Endothelial cell of umbilical vein (primary cell): ENCODE data around the gene LMF1. TPM values are rescaled to one million over a fixed set of nuclear protein-coding genes. Genes with fewer than 3 reads are reported as not detected.

Experiments
- BruUV-seq: library from RNA; stranded (reverse); fragments of 400-500 nt; replicated peaks from 2 replicates; lab custom pipeline; 2021; lab: Mats Ljungman, UMichigan
- CTCF ChIA-PET: fragments of 300-600, 350-600 bp; sonication (Branson Sonifier 250); formaldehyde crosslinking; loops from one replicate; lab custom pipeline; 2021; ENCODE audit warnings: antibody characterized with exemption, inconsistent platforms; lab: Charles Lee
- POLR2A ChIA-PET: fragments of 300-600, 350-600 bp; sonication (Branson Sonifier 250); formaldehyde crosslinking; loops from one replicate; lab custom pipeline; 2021; ENCODE audit warnings: antibody characterized with exemption, inconsistent platforms; lab: Charles Lee
- DNase-seq: peaks from one replicate; pipeline ENCODE4 v3.0.0-alpha.2; 2011; ENCODE audit warnings: low read depth, low spot score
- FAIRE-seq: peaks from 2 replicates; lab custom pipeline; 2011; peaks lifted over from hg19 to GRCh38; lab: Jason Lieb, UNC
- H2AFZ ChIP-seq: 2 replicates; pipeline ENCODE4 v1.6.0; 2012; ENCODE audit warnings: low read depth, low read length, control low read depth, inconsistent platforms
- H3K27ac ChIP-seq: 2 replicates; pipeline ENCODE4 v1.5.1; 2011; ENCODE audit warnings: low read depth, mild to moderate bottlenecking, control low read depth, low read length, moderate library complexity; ENCODE audit not compliant: insufficient read depth
- H3K27me3 ChIP-seq, 2 experiments: 2 replicates each; pipeline versions ENCODE4 v1.6.0 to v1.6.1; 2011; ENCODE audit warnings: low read length in 2 of 2, mixed read lengths in 1 of 2; ENCODE audit not compliant: control insufficient read depth in 2 of 2, insufficient read depth in 2 of 2
- H3K36me3 ChIP-seq, 2 experiments: 2 replicates in 1 of 2; 3 replicates in 1 of 2; pipeline ENCODE4 v1.5.1; 2011; ENCODE audit warnings: low read length in 2 of 2, mild to moderate bottlenecking in 1 of 2, moderate library complexity in 1 of 2; ENCODE audit not compliant: control insufficient read depth in 2 of 2, insufficient read depth in 2 of 2; ENCODE audit errors: extremely low read depth in 1 of 2
- H3K4me1 ChIP-seq: 3 replicates; pipeline ENCODE4 v1.5.1; 2011; ENCODE audit warnings: mild to moderate bottlenecking, low read length; ENCODE audit not compliant: control insufficient read depth, insufficient read depth; ENCODE audit errors: extremely low read depth
- H3K4me2 ChIP-seq: 2 replicates; pipeline ENCODE4 v1.6.1; 2011; ENCODE audit warnings: low read length, control low read depth, mixed read lengths; ENCODE audit not compliant: insufficient read depth
- H3K4me3 ChIP-seq, 3 experiments: fragments of 200-600 bp in 1 of 3; sonication (generic), shearing (Covaris generic) in 1 of 3; replicated peaks in 1 of 3; 2 replicates each; pipeline ENCODE4 v1.5.1; 2011 to 2016; ENCODE audit warnings: control low read depth in 3 of 3, low read length in 3 of 3, mild to moderate bottlenecking in 2 of 3, inconsistent platforms in 1 of 3, low read depth in 1 of 3, moderate library complexity in 1 of 3; ENCODE audit not compliant: insufficient read depth in 1 of 3
- H3K79me2 ChIP-seq: 2 replicates; pipeline ENCODE4 v1.6.0; 2012; ENCODE audit warnings: low read length, inconsistent platforms; ENCODE audit not compliant: control insufficient read depth, insufficient read depth
- H3K9ac ChIP-seq: replicated peaks from 2 replicates; pipeline ENCODE3; 2011; ENCODE audit warnings: low read length, control low read depth; ENCODE audit not compliant: insufficient read depth; ENCODE audit errors: extremely low read depth
- H3K9me1 ChIP-seq: replicated peaks from 3 replicates; pipeline ENCODE4 v1.6.0; 2011; ENCODE audit warnings: mild to moderate bottlenecking, low read length; ENCODE audit not compliant: control insufficient read depth, insufficient read depth; ENCODE audit errors: extremely low read depth
- H3K9me3 ChIP-seq: replicated peaks from 2 replicates; pipeline ENCODE4 v1.5.1; 2012; ENCODE audit warnings: low read length, inconsistent platforms; ENCODE audit not compliant: control insufficient read depth, insufficient read depth
- H4K20me1 ChIP-seq: replicated peaks from 2 replicates; pipeline ENCODE3; 2011; ENCODE audit warnings: mild to moderate bottlenecking, low read length; ENCODE audit not compliant: control insufficient read depth, insufficient read depth; ENCODE audit errors: extremely low read depth
- EZH2 ChIP-seq: IDR thresholded peaks from 2 replicates; pipeline ENCODE4 v1.6.1; 2012; ENCODE audit warnings: borderline replicate concordance, low read depth, mild to moderate bottlenecking, moderate library complexity, low read length, inconsistent platforms; ENCODE audit not compliant: severe bottlenecking
- FOS ChIP-seq: IDR thresholded peaks from 2 replicates; pipeline ENCODE4 v1.6.1; 2011; ENCODE audit warnings: mild to moderate bottlenecking, low read length, moderate library complexity, borderline replicate concordance; ENCODE audit not compliant: insufficient read depth
- GATA2 ChIP-seq: IDR thresholded peaks from 2 replicates; pipeline ENCODE4 v1.7.0; 2011; ENCODE audit warnings: low read depth, mild to moderate bottlenecking, moderate library complexity, mixed read lengths, low read length; ENCODE audit not compliant: insufficient read length, insufficient read depth
- JUN ChIP-seq: IDR thresholded peaks from 2 replicates; pipeline ENCODE4 v1.6.1; 2011; ENCODE audit warnings: borderline replicate concordance, low read depth; ENCODE audit not compliant: insufficient read length, insufficient read depth
- MYC ChIP-seq: IDR thresholded peaks from one replicate; pipeline ENCODE4 v1.6.1; 2011; ENCODE audit warnings: mild to moderate bottlenecking, low read depth, low read length
- POLR2A ChIP-seq: IDR thresholded peaks from 2 replicates; pipeline ENCODE4 v1.6.1; 2012; ENCODE audit warnings: low read depth, mild to moderate bottlenecking, control low read depth, low read length
- POLR2AphosphoS5 ChIP-seq: IDR thresholded peaks from 2 replicates; pipeline ENCODE4 v1.6.1; 2012; ENCODE audit warnings: low read depth, mild to moderate bottlenecking, control low read depth, low read length, moderate library complexity; ENCODE audit not compliant: insufficient read depth
- dilution Hi-C: fragments of 300-500 bp; cut with MboI; formaldehyde crosslinking; loops from one replicate; pipeline ENCODE4 v1.15.0; 2019; ENCODE audit warnings: low sequenced_read_pairs; ENCODE audit not compliant: extremely low pct_ligation_motif_present
- intact Hi-C: fragments of 100-400 bp; cut with micrococcal nuclease; formaldehyde crosslinking; loops from one replicate; pipeline ENCODE4 v1.10.0; 2022
- polyA plus RNA-seq, 4 experiments: library from polyadenylated mRNA; depleted of rRNA in 3 of 4; stranded (reverse) in 3 of 4; unstranded in 1 of 4; fragments of >200 nt; gene quantifications; 2 replicates each; pipeline versions ENCODE4 v1.2.1 to v1.2.3, GENCODE V29; 2011 to 2012; ENCODE audit warnings: missing spikeins in 1 of 4
- total RNA-seq: library from RNA; stranded (reverse); gene quantifications from 2 replicates; pipeline ENCODE4 v1.2.3, GENCODE V29; 2021
- TF ChIP-seq, protein P1 (sequence below), 2 donors: IDR thresholded peaks; 1 replicate in 1 of 2; 2 replicates in 1 of 2; pipeline ENCODE4 v1.5.1; 2011; ENCODE audit warnings: low read length in 2 of 2, mild to moderate bottlenecking in 2 of 2, moderate library complexity in 2 of 2, control low read depth in 1 of 2, inconsistent platforms in 1 of 2, low read depth in 1 of 2; ENCODE audit not compliant: insufficient read depth in 1 of 2; ENCODE audit errors: extremely low read depth in 1 of 2
- TF ChIP-seq, protein P2 (sequence below): IDR thresholded peaks from 2 replicates; pipeline ENCODE4 v1.6.1; 2011; ENCODE audit not compliant: insufficient read depth, insufficient read length

The LMF1 gene
- total and polyA plus RNA-seq, 2 donors (not counting 3 experiments of a cell fraction or from before 2014, with no cell fraction given), result 17.8 TPM

DNA sequence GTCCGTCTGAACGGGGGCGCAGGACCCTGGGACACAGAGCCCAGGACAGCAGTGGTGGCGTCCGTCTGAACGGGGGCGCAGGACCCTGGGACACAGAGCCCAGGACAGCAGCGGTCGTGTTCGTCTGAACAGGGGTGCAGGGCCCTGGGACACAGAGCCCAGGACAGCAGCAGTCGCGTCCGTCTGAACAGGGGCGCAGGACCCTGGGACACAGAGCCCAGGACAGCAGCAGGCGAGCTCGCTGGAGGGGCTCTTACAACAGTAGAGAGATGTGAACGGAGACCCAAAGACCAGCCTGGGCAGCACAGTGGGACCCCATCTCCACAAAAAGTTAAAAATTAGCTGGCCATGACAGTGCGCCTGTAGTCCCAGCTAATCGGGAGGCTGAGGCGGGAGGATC, 40.7 kb downstream of the LMF1 start:
- Histone ChIP-seq H3K4me2 (no peak overlapping the region), H2AFZ (no peak overlapping the region), H3K27ac (no peak overlapping the region), H3K27me3 (no peaks in the 10 kb centered on the region), H3K36me3 (no peaks in the 10 kb centered on the region), H3K9me3 (no peaks in the 10 kb centered on the region), H3K4me3 (no peak overlapping the region), H3K79me2 (no peaks in the 10 kb centered on the region), H3K4me1 (no peaks in the 10 kb centered on the region), H3K9ac (no peak overlapping the region), H3K9me1 (no peaks in the 10 kb centered on the region), H4K20me1 (peaks cover under 1% of the 10 kb centered on the region)
- TF ChIP-seq MYC (no peak), EZH2 (no peak), POLR2AphosphoS5 (no peak), POLR2A (no peak), FOS (no peak), GATA2 (no peak), JUN (no peak)
- TF ChIP-seq, protein P1, sequence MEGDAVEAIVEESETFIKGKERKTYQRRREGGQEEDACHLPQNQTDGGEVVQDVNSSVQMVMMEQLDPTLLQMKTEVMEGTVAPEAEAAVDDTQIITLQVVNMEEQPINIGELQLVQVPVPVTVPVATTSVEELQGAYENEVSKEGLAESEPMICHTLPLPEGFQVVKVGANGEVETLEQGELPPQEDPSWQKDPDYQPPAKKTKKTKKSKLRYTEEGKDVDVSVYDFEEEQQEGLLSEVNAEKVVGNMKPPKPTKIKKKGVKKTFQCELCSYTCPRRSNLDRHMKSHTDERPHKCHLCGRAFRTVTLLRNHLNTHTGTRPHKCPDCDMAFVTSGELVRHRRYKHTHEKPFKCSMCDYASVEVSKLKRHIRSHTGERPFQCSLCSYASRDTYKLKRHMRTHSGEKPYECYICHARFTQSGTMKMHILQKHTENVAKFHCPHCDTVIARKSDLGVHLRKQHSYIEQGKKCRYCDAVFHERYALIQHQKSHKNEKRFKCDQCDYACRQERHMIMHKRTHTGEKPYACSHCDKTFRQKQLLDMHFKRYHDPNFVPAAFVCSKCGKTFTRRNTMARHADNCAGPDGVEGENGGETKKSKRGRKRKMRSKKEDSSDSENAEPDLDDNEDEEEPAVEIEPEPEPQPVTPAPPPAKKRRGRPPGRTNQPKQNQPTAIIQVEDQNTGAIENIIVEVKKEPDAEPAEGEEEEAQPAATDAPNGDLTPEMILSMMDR (IDR thresholded peaks at IDR 0.05; ENCODE audit: extremely low read depth in 1 of 2, insufficient read depth in 1 of 2, low read depth in 1 of 2, low read length in 2 of 2), result no peak
- TF ChIP-seq, protein P2, sequence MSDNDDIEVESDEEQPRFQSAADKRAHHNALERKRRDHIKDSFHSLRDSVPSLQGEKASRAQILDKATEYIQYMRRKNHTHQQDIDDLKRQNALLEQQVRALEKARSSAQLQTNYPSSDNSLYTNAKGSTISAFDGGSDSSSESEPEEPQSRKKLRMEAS, result no peak
- dilution Hi-C loops (no loop called here), intact Hi-C loops (no loop called here)
- DNase-seq, result no peak
- no TSS peak for BruUV-seq
- POLR2A ChIA-PET, result no interaction called here
- no peak for FAIRE-seq
- CTCF ChIA-PET, result no interaction called here
